Measurements from ENCODE around the gene RNF213.

Gene RNF213

GRCh38 chr17:80374732-80375585 is 114.3 kb downstream of the RNF213 start:
- DNase-seq (ENCODE audit: low read depth, low spot score), result no peak
- POLR2A ChIA-PET, result no interaction called here
- CTCF ChIA-PET, result interaction anchor here (1.4 kb wide), 1 partner anchor 15 kb away, joined by 3 read pairs; no protein-coding TSS in a partner anchor
- no peak for TF ChIP-seq CTCF (IDR thresholded peaks at IDR 0.05; ENCODE audit: insufficient read depth, low read length, missing control alignments)
- H3K4me3 ChIP-seq (ENCODE audit: low read depth, low read length), result no peak overlapping the region

- TF ChIP-seq CTCF (IDR thresholded peaks at IDR 0.05; ENCODE audit: insufficient read depth, low read length, missing control alignments), result no peak
- ChIA-PET POLR2A (no interaction called here), CTCF (interaction anchor here (0.7 kb wide), 1 partner anchor 15 kb away, joined by 3 read pairs; no protein-coding TSS in a partner anchor)
- no peak overlapping the region for H3K4me3 ChIP-seq (ENCODE audit: low read depth, low read length)
- no peak for DNase-seq (ENCODE audit: low read depth, low spot score)
Observed at GRCh38 chr17:80376531-80376930, 115.9 kb downstream of the RNF213 start.

GRCh38 chr17:80377798-80378197 is 117.1 kb downstream of the RNF213 start:
- ChIA-PET CTCF (interaction anchor here (0.6 to 2.2 kb wide), 3 partner anchors 14 to 99 kb away, joined by 3 to 8 read pairs (median 4); no protein-coding TSS in a partner anchor), POLR2A (no interaction called here)
- H3K4me3 ChIP-seq (ENCODE audit: low read depth, low read length), result no peak overlapping the region
- DNase-seq (ENCODE audit: low read depth, low spot score), result no peak
- no peak for TF ChIP-seq CTCF (IDR thresholded peaks at IDR 0.05; ENCODE audit: insufficient read depth, low read length, missing control alignments)

- no peak for TF ChIP-seq CTCF (IDR thresholded peaks at IDR 0.05; ENCODE audit: insufficient read depth, low read length, missing control alignments)
- H3K4me3 ChIP-seq (ENCODE audit: low read depth, low read length), result no peak overlapping the region
- no peak for DNase-seq (ENCODE audit: low read depth, low spot score)
- ChIA-PET CTCF (interaction anchor here (1.5 to 2.2 kb wide), 3 partner anchors 10 to 18 kb away, joined by 3 to 8 read pairs (median 4); no protein-coding TSS in a partner anchor), POLR2A (interaction anchor here (0.6 kb wide), 1 partner anchor 11 kb away, joined by 3 read pairs; no protein-coding TSS in a partner anchor)
Observed at GRCh38 chr17:80379348-80379747, 118.7 kb downstream of the RNF213 start.

- ChIA-PET POLR2A (no interaction called here), CTCF (interaction anchor here (1.7 to 2.2 kb wide), 2 partner anchors 11 to 17 kb away, joined by 3 to 8 read pairs; no protein-coding TSS in a partner anchor)
- H3K4me3 ChIP-seq (ENCODE audit: low read depth, low read length), result no peak overlapping the region
- TF ChIP-seq CTCF (IDR thresholded peaks at IDR 0.05; ENCODE audit: insufficient read depth, low read length, missing control alignments), result no peak
- DNase-seq (ENCODE audit: low read depth, low spot score), result no peak
Observed at GRCh38 chr17:80380068-80380467, 119.4 kb downstream of the RNF213 start.

GRCh38 chr17:80380555-80381002 is 119.9 kb downstream of the RNF213 start:
- TF ChIP-seq CTCF (IDR thresholded peaks at IDR 0.05; ENCODE audit: insufficient read depth, low read length, missing control alignments), result no peak
- CTCF ChIA-PET, result no interaction called here
- DNase-seq (ENCODE audit: low read depth, low spot score), result no peak
- POLR2A ChIA-PET, result no interaction called here
- H3K4me3 ChIP-seq (ENCODE audit: low read depth, low read length), result no peak overlapping the region

Data from AG04449 (cell line).